ENCODE results near the gene EPHA7. TPM values are rescaled to one million over a fixed set of nuclear protein-coding genes. Genes with fewer than 3 reads are reported as not detected.

The EPHA7 gene
- polyA plus RNA-seq, 1 of the 3 experiments (the other 2 are of a cell fraction) = under 0.01 TPM

DNA sequence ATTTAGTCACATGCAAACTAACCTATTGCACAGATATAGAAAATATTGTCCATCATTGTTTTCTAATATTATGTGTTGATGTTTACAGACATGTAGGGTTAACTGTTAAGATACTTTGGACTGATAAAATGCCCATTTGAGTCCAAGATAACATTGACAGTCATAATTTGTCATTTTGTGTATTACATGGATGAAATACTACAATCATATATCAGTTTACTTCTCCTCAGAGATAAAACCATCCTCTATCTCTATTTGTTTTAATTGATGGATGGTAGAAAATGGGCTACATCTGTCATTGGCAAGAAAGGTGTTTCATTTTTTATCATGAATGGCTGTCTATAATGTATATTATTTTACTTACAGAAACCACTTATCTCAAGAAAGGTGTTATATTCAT is 6.2 kb downstream of the EPHA7 start:
- H3F3A ChIP-seq (replicated peaks; ENCODE audit: insufficient read depth) = no peaks in the 10 kb centered on the region
- H3K4me3 ChIP-seq (ENCODE audit: low read depth in 2 of 2, low read length in 1 of 2) = no peak overlapping the region
- H2AFZ ChIP-seq (ENCODE audit: low read depth) = no peak overlapping the region
- TF ChIP-seq FOXJ3 (CRISPR knock-in tag; IDR thresholded peaks at IDR 0.05) (no peak), ELF1 (IDR thresholded peaks at IDR 0.05) (no peak), CHD2 (IDR thresholded peaks at IDR 0.05; ENCODE audit: low read length, partially characterized antibody) (no peak), TEAD4 (IDR thresholded peaks at IDR 0.05; ENCODE audit: borderline replicate concordance, insufficient read depth) (no peak), GABPA (IDR thresholded peaks at IDR 0.05; ENCODE audit: low read depth) (no peak), USF1 (IDR thresholded peaks at IDR 0.05; ENCODE audit: borderline replicate concordance, low read depth) (no peak), RCOR1 (IDR thresholded peaks at IDR 0.05; ENCODE audit: low read length) (no peak), FOSL2 (IDR thresholded peaks at IDR 0.05; ENCODE audit: borderline replicate concordance, low read depth) (no peak), TCF12 (IDR thresholded peaks at IDR 0.05) (no peak), JUND (IDR thresholded peaks at IDR 0.05) (no peak), YY1 (IDR thresholded peaks at IDR 0.05; ENCODE audit: low read depth) (no peak), GATA2 (CRISPR knock-in tag; IDR thresholded peaks at IDR 0.05) (no peak), REST (IDR thresholded peaks at IDR 0.05; ENCODE audit: low read depth, low read length) (no peak), RAD21 (IDR thresholded peaks at IDR 0.05; ENCODE audit: low read length) (no peak), MXI1 (IDR thresholded peaks at IDR 0.05; ENCODE audit: low read depth, low read length) (no peak), SIN3A (IDR thresholded peaks at IDR 0.05; ENCODE audit: borderline replicate concordance, low read depth, low read length) (no peak)
- TF ChIP-seq, protein P1, sequence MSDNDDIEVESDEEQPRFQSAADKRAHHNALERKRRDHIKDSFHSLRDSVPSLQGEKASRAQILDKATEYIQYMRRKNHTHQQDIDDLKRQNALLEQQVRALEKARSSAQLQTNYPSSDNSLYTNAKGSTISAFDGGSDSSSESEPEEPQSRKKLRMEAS (IDR thresholded peaks at IDR 0.05; ENCODE audit: low read depth) = no peak
- TF ChIP-seq, protein P2, sequence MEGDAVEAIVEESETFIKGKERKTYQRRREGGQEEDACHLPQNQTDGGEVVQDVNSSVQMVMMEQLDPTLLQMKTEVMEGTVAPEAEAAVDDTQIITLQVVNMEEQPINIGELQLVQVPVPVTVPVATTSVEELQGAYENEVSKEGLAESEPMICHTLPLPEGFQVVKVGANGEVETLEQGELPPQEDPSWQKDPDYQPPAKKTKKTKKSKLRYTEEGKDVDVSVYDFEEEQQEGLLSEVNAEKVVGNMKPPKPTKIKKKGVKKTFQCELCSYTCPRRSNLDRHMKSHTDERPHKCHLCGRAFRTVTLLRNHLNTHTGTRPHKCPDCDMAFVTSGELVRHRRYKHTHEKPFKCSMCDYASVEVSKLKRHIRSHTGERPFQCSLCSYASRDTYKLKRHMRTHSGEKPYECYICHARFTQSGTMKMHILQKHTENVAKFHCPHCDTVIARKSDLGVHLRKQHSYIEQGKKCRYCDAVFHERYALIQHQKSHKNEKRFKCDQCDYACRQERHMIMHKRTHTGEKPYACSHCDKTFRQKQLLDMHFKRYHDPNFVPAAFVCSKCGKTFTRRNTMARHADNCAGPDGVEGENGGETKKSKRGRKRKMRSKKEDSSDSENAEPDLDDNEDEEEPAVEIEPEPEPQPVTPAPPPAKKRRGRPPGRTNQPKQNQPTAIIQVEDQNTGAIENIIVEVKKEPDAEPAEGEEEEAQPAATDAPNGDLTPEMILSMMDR (IDR thresholded peaks at IDR 0.05) = no peak
- H3K4me2 ChIP-seq = no peak overlapping the region
- no peaks in the 10 kb centered on the region; a peak in 1 of 4 replicates for H3K4me1 ChIP-seq (ENCODE audit: control insufficient read depth in 1 of 2, insufficient read depth in 2 of 2, low read depth in 1 of 2, low read length in 1 of 2)
- H3K27me3 ChIP-seq (ENCODE audit: insufficient read depth) = peaks cover 21% of the 10 kb centered on the region
- H3K36me3 ChIP-seq (replicated peaks in 1 of 2; ENCODE audit: control insufficient read depth in 1 of 2, insufficient read depth in 2 of 2, low read length in 1 of 2) = no peaks in the 10 kb centered on the region
- no peak for DNase-seq
- no peaks in the 10 kb centered on the region for H3K9me2 ChIP-seq
- no peak overlapping the region for H3K9ac ChIP-seq
- no peak overlapping the region for H3K27ac ChIP-seq (ENCODE audit: low read depth in 2 of 2, low read length in 1 of 2)
- CTCF ChIA-PET = interaction anchor here (0.9 kb wide), 1 partner anchor 11 kb away, joined by 3 read pairs; no protein-coding TSS in a partner anchor
- POLR2A ChIA-PET = no interaction called here
- H4K20me1 ChIP-seq (ENCODE audit: insufficient read depth) = no peaks in the 10 kb centered on the region
- H3K9me3 ChIP-seq = no peaks in the 10 kb centered on the region
- H3K79me2 ChIP-seq (ENCODE audit: insufficient read depth) = no peaks in the 10 kb centered on the region

Data from SK-N-SH (cell line).